Neural cell (in vitro differentiated cells): ENCODE measurements around the gene KRT9.
"Not testable (repeated sequence)": the region's sequence is repeated elsewhere in the genome, so short reads cannot be mapped to it uniquely, and the experiment has no call there.

Experiments
- EP300 ChIP-seq: fragments of 450-650 bp; conservative IDR thresholded peaks from 2 replicates; pipeline ENCODE4 v1.6.1; 2014; ENCODE audit warnings: antibody characterized with exemption, mild to moderate bottlenecking, moderate library complexity; ENCODE audit not compliant: poor library complexity, severe bottlenecking
- EZH2 ChIP-seq: fragments of 200-600, 300-800 bp; shearing (Covaris generic), sonication (generic); IDR thresholded peaks from 2 replicates; pipeline ENCODE4 v1.6.1; 2014; ENCODE audit warnings: antibody characterized with exemption, low read length, borderline replicate concordance, mild to moderate bottlenecking; ENCODE audit not compliant: insufficient read depth, poor library complexity, severe bottlenecking
- MXI1 ChIP-seq: fragments of 450-650 bp; conservative IDR thresholded peaks from 2 replicates; pipeline ENCODE4 v1.6.1; 2014; ENCODE audit warnings: antibody characterized with exemption, mild to moderate bottlenecking; ENCODE audit not compliant: poor library complexity, severe bottlenecking
- POLR2AphosphoS5 ChIP-seq: IDR thresholded peaks from 2 replicates; pipeline ENCODE4 v1.6.1; 2012
- RAD21 ChIP-seq: fragments of 450-650 bp; conservative IDR thresholded peaks from 2 replicates; pipeline ENCODE4 v1.6.1; 2014; ENCODE audit warnings: antibody characterized with exemption, mild to moderate bottlenecking, moderate library complexity
- SMC3 ChIP-seq: fragments of 450-650 bp; conservative IDR thresholded peaks from 2 replicates; pipeline ENCODE4 v1.6.1; 2014; ENCODE audit warnings: antibody characterized with exemption, mild to moderate bottlenecking, moderate library complexity; ENCODE audit not compliant: poor library complexity
- TAF1 ChIP-seq: IDR thresholded peaks from 2 replicates; pipeline ENCODE4 v1.6.1; 2012; ENCODE audit warnings: low read depth
- TF ChIP-seq, protein P1 (sequence below): fragments of 450-650 bp; IDR thresholded peaks from 2 replicates; pipeline ENCODE4 v1.5.1; 2014; ENCODE audit warnings: antibody characterized with exemption, mild to moderate bottlenecking, moderate library complexity; ENCODE audit not compliant: poor library complexity, severe bottlenecking
- TF ChIP-seq, protein P2 (sequence below): IDR thresholded peaks from 2 replicates; pipeline ENCODE4 v1.6.1; 2012; ENCODE audit warnings: borderline replicate concordance

DNA sequence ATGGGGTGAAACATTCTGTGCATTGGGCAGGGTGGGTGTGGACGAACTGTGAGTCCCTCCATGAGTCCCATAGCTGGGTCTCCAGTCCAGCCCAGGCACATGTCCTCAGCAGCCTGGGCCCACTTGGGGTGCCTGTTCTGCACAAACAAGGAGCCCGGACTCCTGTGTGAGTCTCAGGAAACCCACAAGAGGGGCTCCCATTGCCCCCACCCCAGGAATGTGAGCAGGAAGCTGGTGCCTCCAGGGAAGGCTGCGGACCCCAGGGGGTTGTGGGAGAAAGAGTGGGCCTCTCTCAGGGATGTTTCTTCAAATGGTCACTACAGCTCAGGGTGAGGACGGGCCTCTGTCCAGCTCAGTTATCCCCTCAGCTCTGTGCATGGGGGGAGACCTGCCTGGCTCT lies 44.6 kb upstream of the KRT9 start:
- TF ChIP-seq, protein P1, sequence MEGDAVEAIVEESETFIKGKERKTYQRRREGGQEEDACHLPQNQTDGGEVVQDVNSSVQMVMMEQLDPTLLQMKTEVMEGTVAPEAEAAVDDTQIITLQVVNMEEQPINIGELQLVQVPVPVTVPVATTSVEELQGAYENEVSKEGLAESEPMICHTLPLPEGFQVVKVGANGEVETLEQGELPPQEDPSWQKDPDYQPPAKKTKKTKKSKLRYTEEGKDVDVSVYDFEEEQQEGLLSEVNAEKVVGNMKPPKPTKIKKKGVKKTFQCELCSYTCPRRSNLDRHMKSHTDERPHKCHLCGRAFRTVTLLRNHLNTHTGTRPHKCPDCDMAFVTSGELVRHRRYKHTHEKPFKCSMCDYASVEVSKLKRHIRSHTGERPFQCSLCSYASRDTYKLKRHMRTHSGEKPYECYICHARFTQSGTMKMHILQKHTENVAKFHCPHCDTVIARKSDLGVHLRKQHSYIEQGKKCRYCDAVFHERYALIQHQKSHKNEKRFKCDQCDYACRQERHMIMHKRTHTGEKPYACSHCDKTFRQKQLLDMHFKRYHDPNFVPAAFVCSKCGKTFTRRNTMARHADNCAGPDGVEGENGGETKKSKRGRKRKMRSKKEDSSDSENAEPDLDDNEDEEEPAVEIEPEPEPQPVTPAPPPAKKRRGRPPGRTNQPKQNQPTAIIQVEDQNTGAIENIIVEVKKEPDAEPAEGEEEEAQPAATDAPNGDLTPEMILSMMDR: not testable (repeated sequence)
- not testable (repeated sequence) for TF ChIP-seq POLR2AphosphoS5, MXI1, EZH2, SMC3, EP300, TAF1, RAD21
- TF ChIP-seq, protein P2, sequence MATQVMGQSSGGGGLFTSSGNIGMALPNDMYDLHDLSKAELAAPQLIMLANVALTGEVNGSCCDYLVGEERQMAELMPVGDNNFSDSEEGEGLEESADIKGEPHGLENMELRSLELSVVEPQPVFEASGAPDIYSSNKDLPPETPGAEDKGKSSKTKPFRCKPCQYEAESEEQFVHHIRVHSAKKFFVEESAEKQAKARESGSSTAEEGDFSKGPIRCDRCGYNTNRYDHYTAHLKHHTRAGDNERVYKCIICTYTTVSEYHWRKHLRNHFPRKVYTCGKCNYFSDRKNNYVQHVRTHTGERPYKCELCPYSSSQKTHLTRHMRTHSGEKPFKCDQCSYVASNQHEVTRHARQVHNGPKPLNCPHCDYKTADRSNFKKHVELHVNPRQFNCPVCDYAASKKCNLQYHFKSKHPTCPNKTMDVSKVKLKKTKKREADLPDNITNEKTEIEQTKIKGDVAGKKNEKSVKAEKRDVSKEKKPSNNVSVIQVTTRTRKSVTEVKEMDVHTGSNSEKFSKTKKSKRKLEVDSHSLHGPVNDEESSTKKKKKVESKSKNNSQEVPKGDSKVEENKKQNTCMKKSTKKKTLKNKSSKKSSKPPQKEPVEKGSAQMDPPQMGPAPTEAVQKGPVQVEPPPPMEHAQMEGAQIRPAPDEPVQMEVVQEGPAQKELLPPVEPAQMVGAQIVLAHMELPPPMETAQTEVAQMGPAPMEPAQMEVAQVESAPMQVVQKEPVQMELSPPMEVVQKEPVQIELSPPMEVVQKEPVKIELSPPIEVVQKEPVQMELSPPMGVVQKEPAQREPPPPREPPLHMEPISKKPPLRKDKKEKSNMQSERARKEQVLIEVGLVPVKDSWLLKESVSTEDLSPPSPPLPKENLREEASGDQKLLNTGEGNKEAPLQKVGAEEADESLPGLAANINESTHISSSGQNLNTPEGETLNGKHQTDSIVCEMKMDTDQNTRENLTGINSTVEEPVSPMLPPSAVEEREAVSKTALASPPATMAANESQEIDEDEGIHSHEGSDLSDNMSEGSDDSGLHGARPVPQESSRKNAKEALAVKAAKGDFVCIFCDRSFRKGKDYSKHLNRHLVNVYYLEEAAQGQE: not testable (repeated sequence)
